ENCODE data around the gene TDO2. TPM values are rescaled to one million over a fixed set of nuclear protein-coding genes. Genes with fewer than 3 reads are reported as not detected.

Gene TDO2
- under 1 TPM in 1 of 10 donors, not detected in 9; 0.14 TPM for total RNA-seq
- under 1 TPM in 1 of 2 donors, not detected in 1; 0.03 TPM for polyA plus RNA-seq
- long read RNA-seq, donor 1, result 0 reads
- long read RNA-seq, donor 2, result 0 reads
- long read RNA-seq, donor 3, result 0 reads

GRCh38 chr4:155903453-155903852 lies at the start of gene TDO2:
TSS of gene TDO2 (plus strand) at chr4:155903696. CDS start at chr4:155903759, 63 bp downstream.
- H3K27me3 ChIP-seq, result no peaks in the 10 kb centered on the region
- TF ChIP-seq CTCF (IDR thresholded peaks at IDR 0.05), result no peak
- ATAC-seq (no peak), DNase-seq (no peak)
- peaks cover 0 to 26% (median 0%) of the 10 kb centered on the region in 9 donors for H3K4me1 ChIP-seq
- peaks cover 0 to 7% (median 0%) of the 10 kb centered on the region in 11 donors for H3K9me3 ChIP-seq
- no peak within 1 kb of the TSS for H3K27ac ChIP-seq
- H3K4me3 ChIP-seq, result no peak within 1 kb of the TSS
- 48 to 52% methylated on average over 1 of the region's 1 CpG for WGBS, 2 donors
- intact Hi-C loops (cut with DNase I), result no loop called here
- H3K36me3 ChIP-seq, result no peaks in the 10 kb centered on the region

- H3K27me3 ChIP-seq, result no peaks in the 10 kb centered on the region
- WGBS, 2 donors, result 78 to 82% methylated on average over 6 of the region's 6 CpGs
- no peaks in the 10 kb centered on the region for H3K36me3 ChIP-seq
- no peak overlapping the region for H3K27ac ChIP-seq
- TF ChIP-seq CTCF (IDR thresholded peaks at IDR 0.05), result no peak
- H3K4me3 ChIP-seq, result no peak overlapping the region
- intact Hi-C loops (cut with DNase I), result no loop called here
- ATAC-seq (no peak), DNase-seq (no peak)
- H3K4me1 ChIP-seq, result no peaks in the 10 kb centered on the region
- H3K9me3 ChIP-seq, result no peaks in the 10 kb centered on the region
Measured at GRCh38 chr4:155854582-155855226, 48.8 kb upstream of the TDO2 start.

GRCh38 chr4:155855897-155856296 lies 47.6 kb upstream of the TDO2 start:
- WGBS, 2 donors, result 79 to 85% methylated on average over 2 of the region's 2 CpGs
- TF ChIP-seq CTCF (IDR thresholded peaks at IDR 0.05), result no peak
- no peaks in the 10 kb centered on the region for H3K9me3 ChIP-seq
- no peaks in the 10 kb centered on the region for H3K36me3 ChIP-seq
- H3K27me3 ChIP-seq, result no peaks in the 10 kb centered on the region
- ATAC-seq, result no peak
- no peaks in the 10 kb centered on the region for H3K4me1 ChIP-seq
- DNase-seq, result no peak
- no peak overlapping the region for H3K27ac ChIP-seq
- intact Hi-C loops (cut with DNase I), result no loop called here
- no peak overlapping the region for H3K4me3 ChIP-seq

GRCh38 chr4:155866177-155866576 lies 37.3 kb upstream of the TDO2 start, which contains the start of gene ASIC5:
TSS of gene ASIC5 (minus strand) at chr4:155866277. CDS start at chr4:155866226, 51 bp downstream.
- WGBS, 2 donors, result 0 to 44% methylated on average over 1 of the region's 1 CpG

More at GRCh38 chr4:155866177-155866576, 37.3 kb upstream of the TDO2 start, which contains the start of gene ASIC5:
- H3K27me3 ChIP-seq, result no peaks in the 10 kb centered on the region
- no peaks in the 10 kb centered on the region for H3K4me1 ChIP-seq
- no peak for TF ChIP-seq CTCF (IDR thresholded peaks at IDR 0.05)
- H3K27ac ChIP-seq, result no peak within 1 kb of the TSS
- DNase-seq, result no peak
- no peak for ATAC-seq
- peaks cover 0 to 4% (median 0%) of the 10 kb centered on the region in 11 donors for H3K9me3 ChIP-seq
- no peak within 1 kb of the TSS for H3K4me3 ChIP-seq
- H3K36me3 ChIP-seq, result no peaks in the 10 kb centered on the region
- intact Hi-C loops (cut with DNase I), result no loop called here
